GM18868 (cell line): ENCODE results near the gene SDF2L1.
"Not testable (repeated sequence)": the region's sequence is repeated elsewhere in the genome, so short reads cannot be mapped to it uniquely, and the experiment has no call there.

Experiments used
- ATAC-seq: cut with Tn5 transposase; IDR thresholded peaks from one replicate; pipeline ENCODE4 v1.9.1; 2021; ENCODE audit warnings: mild to moderate bottlenecking, moderate library complexity; ENCODE audit not compliant: unreplicated experiment

SDF2L1 gene

GRCh38 chr22:21636629-21637218 lies 5.4 kb upstream of the SDF2L1 start:
- ATAC-seq, result no peak

- not testable (repeated sequence) for ATAC-seq
These were observed 4.7 kb upstream of the SDF2L1 start for GRCh38 chr22:21637450-21637849.

GRCh38 chr22:21639359-21639758 lies 2.7 kb upstream of the SDF2L1 start:
- no peak for ATAC-seq

- no peak for ATAC-seq
These were observed 1.3 kb upstream of the SDF2L1 start for GRCh38 chr22:21640810-21641209.

GRCh38 chr22:21641417-21641788 lies 699 bp upstream of the SDF2L1 start:
- no peak for ATAC-seq

GRCh38 chr22:21642584-21643448 lies 714 bp downstream of the SDF2L1 start:
- ATAC-seq, result no peak

GRCh38 chr22:21643533-21644357 lies 1.6 kb downstream of the SDF2L1 start:
- ATAC-seq, result no peak

- not testable (repeated sequence) for ATAC-seq
These were observed 3.4 kb downstream of the SDF2L1 start for GRCh38 chr22:21645513-21645912.

- ATAC-seq, result no peak
These were observed 4.8 kb downstream of the SDF2L1 start for GRCh38 chr22:21646608-21647590.

GRCh38 chr22:21650280-21650679 lies 8.2 kb downstream of the SDF2L1 start:
- no peak for ATAC-seq

- no peak for ATAC-seq
These were observed 8.9 kb downstream of the SDF2L1 start for GRCh38 chr22:21650823-21651520.

GRCh38 chr22:21651521-21652009 lies 9.5 kb downstream of the SDF2L1 start:
- ATAC-seq, result peak; percentile 15

GRCh38 chr22:21652010-21652546 lies 10.0 kb downstream of the SDF2L1 start:
- ATAC-seq, result peak; percentile 92

- peak; percentile 13 for ATAC-seq
These were observed 10.7 kb downstream of the SDF2L1 start for GRCh38 chr22:21652547-21653545.

GRCh38 chr22:21657020-21657359 lies 14.9 kb downstream of the SDF2L1 start:
- ATAC-seq, result no peak

- ATAC-seq, result peak; percentile 77
These were observed 15.4 kb downstream of the SDF2L1 start for GRCh38 chr22:21657360-21658032.

- ATAC-seq, result no peak
These were observed 17.9 kb downstream of the SDF2L1 start for GRCh38 chr22:21659864-21660525.
